HCT116 (cell line): ENCODE results near the gene KCNJ1. TPM values are rescaled to one million over a fixed set of nuclear protein-coding genes. Genes with fewer than 3 reads are reported as not detected.

Source experiments
- ATAC-seq: fragments of 200-7000 bp; cut with Tn5 transposase; 2 replicates; pipeline ENCODE4 v1.9.1; 2020; ENCODE audit warnings: mild to moderate bottlenecking, moderate library complexity
- BruUV-seq: library from RNA; stranded (reverse); fragments of 400-500 nt; replicated peaks from 2 replicates; lab custom pipeline; 2021; lab: Mats Ljungman, UMichigan
- CTCF ChIA-PET: fragments of 300-600 bp; sonication (Branson Sonifier 250); formaldehyde crosslinking; loops from one replicate; lab custom pipeline; 2021; ENCODE audit warnings: antibody characterized with exemption; lab: Charles Lee
- POLR2A ChIA-PET: fragments of 300-600, 350-600 bp; sonication (Branson Sonifier 250); formaldehyde crosslinking; loops from one replicate; lab custom pipeline; 2021; ENCODE audit warnings: antibody characterized with exemption; lab: Charles Lee
- RAD21 ChIA-PET, 2 experiments: fragments of 300-600 bp; sonication (Branson Sonifier 250); formaldehyde crosslinking; loops; one replicate each; lab custom pipeline; 2023; ENCODE audit warnings: low total read pairs in 2 of 2; ENCODE audit not compliant: uncharacterized antibody in 2 of 2, unreplicated experiment in 2 of 2, low non-redundant PET in 1 of 2; lab: Charles Lee
- DNase-seq: peaks from one replicate; pipeline ENCODE4 v3.0.0-alpha.2; 2010; ENCODE audit warnings: low read depth, low spot score
- H2AFZ ChIP-seq: fragments of 200-600 bp; shearing (Covaris generic), sonication (generic); 2 replicates; pipeline ENCODE4 v1.6.1; 2017; ENCODE audit warnings: low read depth, mixed run types, mixed read lengths, antibody characterized with exemption, low read length; ENCODE audit not compliant: poor library complexity, severe bottlenecking
- H3K27ac ChIP-seq: 2 replicates; pipeline ENCODE4 v1.5.1; 2012; ENCODE audit warnings: low read depth, low read length
- H3K27me3 ChIP-seq: fragments of 200-600 bp; sonication (generic); 2 replicates; pipeline ENCODE4 v1.6.1; 2016; ENCODE audit warnings: mixed run types, low read length, mixed read lengths; ENCODE audit not compliant: insufficient read depth
- H3K36me3 ChIP-seq, 2 experiments: fragments of 200-500 bp in 1 of 2; fragments of 200-600 bp in 1 of 2; sonication (Bioruptor generic) in 1 of 2; sonication (generic) in 1 of 2; 2 replicates each; pipeline versions ENCODE4 v1.5.1 to v1.6.1; 2014 to 2016; ENCODE audit warnings: low read length in 2 of 2, inconsistent platforms in 1 of 2, mixed read lengths in 1 of 2, mixed run types in 1 of 2; ENCODE audit not compliant: insufficient read depth in 2 of 2, control insufficient read depth in 1 of 2
- H3K4me1 ChIP-seq, 2 experiments: fragments of 200-600 bp in 1 of 2; sonication (generic) in 1 of 2; 2 replicates each; pipeline versions ENCODE4 v1.5.1 to v1.6.1; 2012 to 2017; ENCODE audit warnings: low read length in 2 of 2, inconsistent platforms in 1 of 2, mild to moderate bottlenecking in 1 of 2, mixed read lengths in 1 of 2, mixed run types in 1 of 2, moderate library complexity in 1 of 2; ENCODE audit not compliant: insufficient read depth in 2 of 2, control insufficient read depth in 1 of 2
- H3K4me2 ChIP-seq: fragments of 200-600 bp; sonication (generic); 2 replicates; pipeline ENCODE4 v1.6.1; 2017; ENCODE audit warnings: mixed run types, low read length, mixed read lengths
- H3K4me3 ChIP-seq, 2 experiments: fragments of 200-600 bp in 1 of 2; sonication (generic) in 1 of 2; replicated peaks in 1 of 2; 2 replicates each; pipeline ENCODE4 v1.5.1; 2011 to 2016; ENCODE audit warnings: low read length in 2 of 2, control low read depth in 1 of 2, low read depth in 1 of 2, mild to moderate bottlenecking in 1 of 2, mixed read lengths in 1 of 2, mixed run types in 1 of 2
- H3K79me2 ChIP-seq: fragments of 200-600 bp; sonication (generic); 2 replicates; pipeline ENCODE4 v1.6.1; 2017; ENCODE audit warnings: mild to moderate bottlenecking, mixed run types, low read length, moderate library complexity, mixed read lengths; ENCODE audit not compliant: insufficient read depth
- H3K9ac ChIP-seq: fragments of 200-600 bp; sonication (generic); 2 replicates; pipeline ENCODE4 v1.6.1; 2016; ENCODE audit warnings: low read length, mixed read lengths
- H3K9me2 ChIP-seq: fragments of 200-600 bp; sonication (generic), shearing (Covaris generic); 2 replicates; pipeline ENCODE4 v1.6.1; 2017; ENCODE audit warnings: mixed run types, mild to moderate bottlenecking, moderate library complexity; ENCODE audit not compliant: insufficient read depth
- H3K9me3 ChIP-seq, 2 experiments: fragments of 200-500 bp in 1 of 2; fragments of 200-600 bp in 1 of 2; sonication (Bioruptor generic) in 1 of 2; sonication (generic) in 1 of 2; 2 replicates each; pipeline ENCODE4 v1.6.1; 2014 to 2017; ENCODE audit warnings: low read length in 2 of 2, mixed read lengths in 2 of 2, inconsistent platforms in 1 of 2, low read depth in 1 of 2, mild to moderate bottlenecking in 1 of 2, mixed run types in 1 of 2, moderate library complexity in 1 of 2; ENCODE audit not compliant: control insufficient read depth in 1 of 2, insufficient read depth in 1 of 2
- H4K20me1 ChIP-seq: fragments of 200-600 bp; sonication (generic), shearing (Covaris generic); 2 replicates; pipeline ENCODE4 v1.6.1; 2017; ENCODE audit warnings: mixed run types, mild to moderate bottlenecking, moderate library complexity; ENCODE audit not compliant: insufficient read depth
- CBX3 ChIP-seq: IDR thresholded peaks from 2 replicates; pipeline ENCODE4 v1.6.1; 2012; ENCODE audit warnings: low read depth
- EZH2 ChIP-seq: fragments of 200-600 bp; sonication (generic); IDR thresholded peaks from 2 replicates; pipeline ENCODE4 v1.6.1; 2017; ENCODE audit warnings: antibody characterized with exemption, mixed run types
- POLR2A ChIP-seq: IDR thresholded peaks from 2 replicates; pipeline ENCODE4 v1.7.0; 2011; ENCODE audit warnings: borderline replicate concordance; ENCODE audit not compliant: insufficient read depth, insufficient read length; ENCODE audit errors: extremely low read depth
- SP1 ChIP-seq: IDR thresholded peaks from 2 replicates; pipeline ENCODE4 v1.6.1; 2012; ENCODE audit warnings: low read depth
- SRF ChIP-seq: IDR thresholded peaks from 2 replicates; pipeline ENCODE4 v1.6.1; 2012; ENCODE audit warnings: low read depth
- TCF7L2 ChIP-seq: IDR thresholded peaks from 2 replicates; pipeline ENCODE4 v1.7.0; 2011; ENCODE audit warnings: borderline replicate concordance, inconsistent platforms; ENCODE audit not compliant: insufficient read depth, insufficient read length; ENCODE audit errors: extremely low read depth
- intact Hi-C: fragments of 100-400 bp; cut with micrococcal nuclease; formaldehyde crosslinking; loops from 2 replicates; pipeline ENCODE4 v1.10.0; 2022
- total RNA-seq: library from RNA; stranded (reverse); gene quantifications from one replicate; pipeline ENCODE4 v1.2.1, GENCODE V29; 2021; ENCODE audit not compliant: unreplicated experiment
- TF ChIP-seq, protein P1 (sequence below): IDR thresholded peaks from 2 replicates; pipeline ENCODE4 v1.6.1; 2012

KCNJ1 gene
- total RNA-seq, 1 experiment from 2014 or later: 0.15 TPM

DNA sequence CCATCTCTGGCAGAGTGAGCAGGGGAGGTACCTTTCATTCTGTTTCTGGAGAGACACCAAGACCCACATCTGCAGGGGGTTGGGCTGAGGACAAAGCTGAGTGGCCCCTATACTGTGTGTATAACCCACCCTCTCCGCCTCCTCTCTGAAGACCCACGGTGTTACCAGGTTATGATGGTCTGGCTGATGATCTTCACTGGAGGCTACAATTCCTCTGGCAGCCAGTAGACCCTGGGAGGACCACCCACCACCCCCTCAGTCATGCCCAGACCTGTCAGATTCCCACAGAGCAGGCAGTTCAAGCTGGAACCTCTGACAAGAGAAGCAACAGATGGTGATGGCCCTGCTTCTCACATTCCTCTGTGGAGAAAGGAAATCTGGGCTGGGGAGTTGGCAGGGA lies 11.4 kb upstream of the KCNJ1 start:
- H2AFZ ChIP-seq: no peak overlapping the region
- H3K4me1 ChIP-seq: no peaks in the 10 kb centered on the region
- H3K79me2 ChIP-seq: no peaks in the 10 kb centered on the region
- no peak for TF ChIP-seq POLR2A
- TF ChIP-seq CBX3: no peak
- POLR2A ChIA-PET: no interaction called here
- H3K9me2 ChIP-seq: no peaks in the 10 kb centered on the region
- no peak overlapping the region for H3K27ac ChIP-seq
- H4K20me1 ChIP-seq: no peaks in the 10 kb centered on the region
- intact Hi-C loops: no loop called here
- no peaks in the 10 kb centered on the region for H3K36me3 ChIP-seq
- no peak overlapping the region for H3K4me3 ChIP-seq
- CTCF ChIA-PET: no interaction called here
- no peak for ATAC-seq
- H3K4me2 ChIP-seq: no peak overlapping the region
- no TSS peak for BruUV-seq
- H3K27me3 ChIP-seq: peaks cover 7% of the 10 kb centered on the region; the same call in 1 of the 2 replicates
- H3K9me3 ChIP-seq: no peaks in the 10 kb centered on the region
- no peak overlapping the region for H3K9ac ChIP-seq
- no peak for DNase-seq
- RAD21 ChIA-PET: no interaction called here

GRCh38 chr11:128877726-128878125 lies 10.6 kb upstream of the KCNJ1 start:
- Histone ChIP-seq H3K4me3 (no peak overlapping the region), H3K9me3 (no peaks in the 10 kb centered on the region), H3K27ac (no peak overlapping the region), H2AFZ (no peak overlapping the region), H3K36me3 (no peaks in the 10 kb centered on the region), H4K20me1 (no peaks in the 10 kb centered on the region), H3K27me3 (peaks cover 11% of the 10 kb centered on the region; the same call in 1 of the 2 replicates), H3K79me2 (no peaks in the 10 kb centered on the region), H3K4me2 (no peak overlapping the region), H3K4me1 (no peaks in the 10 kb centered on the region), H3K9ac (no peak overlapping the region), H3K9me2 (no peaks in the 10 kb centered on the region)
- no TSS peak for BruUV-seq
- ATAC-seq (no peak), DNase-seq (no peak)
- ChIA-PET POLR2A (no interaction called here), RAD21 (no interaction called here), CTCF (no interaction called here)
- TF ChIP-seq, protein P1, sequence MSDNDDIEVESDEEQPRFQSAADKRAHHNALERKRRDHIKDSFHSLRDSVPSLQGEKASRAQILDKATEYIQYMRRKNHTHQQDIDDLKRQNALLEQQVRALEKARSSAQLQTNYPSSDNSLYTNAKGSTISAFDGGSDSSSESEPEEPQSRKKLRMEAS: no peak
- intact Hi-C loops: no loop called here

DNA sequence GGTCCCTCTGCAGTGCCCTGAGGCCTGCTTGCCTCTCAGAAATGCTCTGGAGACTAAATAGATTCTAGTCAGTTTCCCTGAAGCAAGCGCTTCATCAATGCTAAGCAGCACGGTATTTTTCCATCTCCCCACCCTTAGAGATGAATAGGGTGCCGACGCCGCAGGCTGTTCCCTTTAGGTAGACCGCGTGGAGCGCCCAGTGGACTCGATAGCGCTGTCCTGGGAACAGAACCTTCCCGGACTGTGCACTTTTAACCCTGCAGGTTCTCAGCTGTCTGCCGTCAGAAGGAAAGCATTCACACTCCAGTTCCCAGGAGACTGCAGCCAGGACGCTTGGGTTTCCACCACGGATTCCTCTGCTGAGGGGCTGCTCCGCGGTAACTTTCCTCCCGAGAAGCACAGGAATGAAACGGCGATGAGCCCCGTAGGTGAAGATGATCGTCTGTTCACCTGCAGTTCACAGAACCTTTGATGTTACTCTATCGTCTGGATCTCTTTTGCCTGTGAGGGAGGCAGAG lies 9.1 kb upstream of the KCNJ1 start:
- Histone ChIP-seq H3K27ac (no peak overlapping the region), H3K36me3 (no peaks in the 10 kb centered on the region), H3K27me3 (peaks cover 17% of the 10 kb centered on the region; the same call in 1 of the 2 replicates), H2AFZ (no peak overlapping the region), H4K20me1 (no peaks in the 10 kb centered on the region), H3K9me2 (no peaks in the 10 kb centered on the region), H3K4me1 (no peaks in the 10 kb centered on the region), H3K9ac (no peak overlapping the region), H3K4me3 (no peak overlapping the region), H3K9me3 (no peaks in the 10 kb centered on the region), H3K79me2 (no peaks in the 10 kb centered on the region), H3K4me2 (no peak overlapping the region)
- TF ChIP-seq EZH2 (no peak), SRF (no peak), TCF7L2 (no peak), SP1 (no peak)
- BruUV-seq: no TSS peak
- RAD21 ChIA-PET: no interaction called here
- ATAC-seq (no peak), DNase-seq (no peak)
- POLR2A ChIA-PET: no interaction called here
- CTCF ChIA-PET: no interaction called here
- intact Hi-C loops: no loop called here
